ENCODE data around the gene SHROOM3. TPM values are rescaled to one million over a fixed set of nuclear protein-coding genes. Genes with fewer than 3 reads are reported as not detected.

The SHROOM3 gene
- total and polyA plus RNA-seq, 4 donors = 4.7 to 25.8 (median 8.7) TPM

- Histone ChIP-seq H3K36me3 (ENCODE audit: control insufficient read depth in 4 of 4, insufficient read depth in 3 of 4, low read depth in 1 of 4, low read length in 3 of 4) (peaks cover 0 to 4% (median under 1%) of the 10 kb centered on the region in 4 donors), H3K9ac (ENCODE audit: low read depth in 1 of 2, low read length in 2 of 2) (no peak overlapping the region), H3K9me3 (ENCODE audit: control insufficient read depth in 4 of 4, low read length in 3 of 4) (no peaks in the 10 kb centered on the region), H3K27me3 (ENCODE audit: control insufficient read depth in 4 of 4, insufficient read depth in 4 of 4, low read length in 3 of 4) (no peaks in the 10 kb centered on the region), H3K4me1 (ENCODE audit: control insufficient read depth in 4 of 4, insufficient read depth in 4 of 4, low read length in 3 of 4) (no peaks in the 10 kb centered on the region), H3K4me3 (ENCODE audit: low read depth in 1 of 3, low read length in 3 of 3) (no peak overlapping the region), H3K27ac (ENCODE audit: low read depth in 1 of 2, low read length in 2 of 2) (no peak overlapping the region)
- DNase-seq (ENCODE audit: low spot score) = no peak
- no peak for TF ChIP-seq JUND (IDR thresholded peaks at IDR 0.05)
- TF ChIP-seq RAD21 (IDR thresholded peaks at IDR 0.05) = no peak
- TF ChIP-seq CTCF (IDR thresholded peaks at IDR 0.05; ENCODE audit: low read depth, low read length, missing input control) = no peak
- no peak for TF ChIP-seq MAX (IDR thresholded peaks at IDR 0.05)
- no peak for TF ChIP-seq EGR1 (IDR thresholded peaks at IDR 0.05; ENCODE audit: low read depth in 2 of 2)
- TF ChIP-seq ATF3 (IDR thresholded peaks at IDR 0.05) = no peak
- 78% methylated on average over 5 of the region's 5 CpGs for WGBS
These were observed 202.8 kb downstream of the SHROOM3 start for GRCh38 chr4:76637712-76638361.

GRCh38 chr4:76639288-76639687 is 204.3 kb downstream of the SHROOM3 start:
- H3K4me3 ChIP-seq (ENCODE audit: low read depth in 1 of 3, low read length in 3 of 3) = no peak overlapping the region
- no peak for DNase-seq (ENCODE audit: low spot score)
- H3K9ac ChIP-seq (ENCODE audit: low read depth in 1 of 2, low read length in 2 of 2) = no peak overlapping the region
- H3K27me3 ChIP-seq (ENCODE audit: control insufficient read depth in 4 of 4, insufficient read depth in 4 of 4, low read length in 3 of 4) = no peaks in the 10 kb centered on the region
- WGBS = 81% methylated on average over 4 of the region's 4 CpGs
- TF ChIP-seq FOXA1 (IDR thresholded peaks at IDR 0.05) (no peak), ATF3 (IDR thresholded peaks at IDR 0.05) (no peak), ZBTB33 (IDR thresholded peaks at IDR 0.05) (no peak), RAD21 (IDR thresholded peaks at IDR 0.05) (no peak), CTCF (IDR thresholded peaks at IDR 0.05; ENCODE audit: low read depth, low read length, missing input control) (no peak), JUND (IDR thresholded peaks at IDR 0.05) (no peak)
- no peaks in the 10 kb centered on the region for H3K9me3 ChIP-seq (ENCODE audit: control insufficient read depth in 4 of 4, low read length in 3 of 4)
- H3K27ac ChIP-seq (ENCODE audit: low read depth in 1 of 2, low read length in 2 of 2) = no peak overlapping the region
- peaks cover 0 to 4% (median under 1%) of the 10 kb centered on the region in 4 donors for H3K36me3 ChIP-seq (ENCODE audit: control insufficient read depth in 4 of 4, insufficient read depth in 3 of 4, low read depth in 1 of 4, low read length in 3 of 4)
- no peaks in the 10 kb centered on the region for H3K4me1 ChIP-seq (ENCODE audit: control insufficient read depth in 4 of 4, insufficient read depth in 4 of 4, low read length in 3 of 4)

Measured in liver (tissue), 9 donors.